CD14-positive monocyte (primary cell): ENCODE data around the gene ARRB1. TPM values are rescaled to one million over a fixed set of nuclear protein-coding genes. Genes with fewer than 3 reads are reported as not detected.

Experiments
- DNase-seq, 3 donors: peaks; one replicate each; pipeline ENCODE4 v3.0.0-alpha.2; 2011 to 2022
- H2AFZ ChIP-seq: 2 replicates; pipeline ENCODE4 v1.6.0; 2012; ENCODE audit warnings: mild to moderate bottlenecking, low read depth, low read length, inconsistent platforms; ENCODE audit not compliant: insufficient read depth, poor library complexity, severe bottlenecking
- H3K27ac ChIP-seq, 2 donors: 1 replicate in 1 of 2; 2 replicates in 1 of 2; pipeline ENCODE4 v1.5.1; 2012 to 2013; ENCODE audit warnings: low read length in 2 of 2, control low read depth in 1 of 2, inconsistent platforms in 1 of 2, low read depth in 1 of 2, mild to moderate bottlenecking in 1 of 2
- H3K27me3 ChIP-seq, 2 donors: one replicate each; pipeline versions ENCODE4 v1.6.0 to v1.6.1; 2011 to 2013; ENCODE audit warnings: low read length in 2 of 2; ENCODE audit not compliant: control insufficient read depth in 2 of 2, insufficient read depth in 2 of 2
- H3K36me3 ChIP-seq, 2 donors: replicated peaks in 1 of 2; 1 replicate in 1 of 2; 2 replicates in 1 of 2; pipeline versions ENCODE4 v1.5.1 to v1.6.1; 2012 to 2013; ENCODE audit warnings: low read length in 2 of 2, control low read depth in 1 of 2, inconsistent platforms in 1 of 2, mild to moderate bottlenecking in 1 of 2; ENCODE audit not compliant: insufficient read depth in 2 of 2, control insufficient read depth in 1 of 2
- H3K4me1 ChIP-seq, 2 donors: 1 replicate in 1 of 2; 2 replicates in 1 of 2; pipeline versions ENCODE4 v1.5.1 to v1.6.1; 2012 to 2013; ENCODE audit warnings: low read length in 2 of 2, control low read depth in 1 of 2, inconsistent platforms in 1 of 2, mild to moderate bottlenecking in 1 of 2, moderate library complexity in 1 of 2; ENCODE audit not compliant: insufficient read depth in 2 of 2, control insufficient read depth in 1 of 2
- H3K4me2 ChIP-seq: replicated peaks from 2 replicates; pipeline ENCODE3; 2012; ENCODE audit warnings: low read length, moderate library complexity, mild to moderate bottlenecking; ENCODE audit not compliant: poor library complexity, severe bottlenecking; ENCODE audit errors: extremely low read depth
- H3K4me3 ChIP-seq, 3 experiments: fragments of 200-600 bp in 1 of 3; sonication (generic) in 1 of 3; replicated peaks in 1 of 3; 1 replicate in 2 of 3; 2 replicates in 1 of 3; pipeline ENCODE4 v1.5.1; 2011 to 2013; ENCODE audit warnings: low read length in 3 of 3, mild to moderate bottlenecking in 3 of 3, control low read depth in 2 of 3, low read depth in 2 of 3, inconsistent platforms in 1 of 3, moderate library complexity in 1 of 3
- H3K79me2 ChIP-seq: 2 replicates; pipeline ENCODE4 v1.6.0; 2012; ENCODE audit warnings: mild to moderate bottlenecking, control low read depth, inconsistent platforms, low read length, moderate library complexity; ENCODE audit not compliant: insufficient read depth
- H3K9ac ChIP-seq: 2 replicates; pipeline ENCODE4 v1.6.0; 2017; ENCODE audit warnings: low read length, mild to moderate bottlenecking; ENCODE audit not compliant: insufficient read depth, poor library complexity, severe bottlenecking
- H3K9me3 ChIP-seq, 2 donors: replicated peaks in 1 of 2; 1 replicate in 1 of 2; 2 replicates in 1 of 2; pipeline versions ENCODE4 v1.5.1 to v1.6.1; 2012 to 2013; ENCODE audit warnings: low read length in 2 of 2, control low read depth in 1 of 2; ENCODE audit not compliant: control insufficient read depth in 1 of 2, insufficient read depth in 1 of 2
- H4K20me1 ChIP-seq: 2 replicates; pipeline ENCODE4 v1.6.0; 2012; ENCODE audit warnings: mild to moderate bottlenecking, low read length, control low read depth, moderate library complexity; ENCODE audit not compliant: insufficient read depth
- H3K27ac Mint-ChIP-seq, 7 donors: one replicate each; pipeline ENCODE4 v1.8.0; 2020; ENCODE audit warnings: mild to moderate bottlenecking in 7 of 7, mixed read lengths in 7 of 7, moderate library complexity in 6 of 7, inconsistent platforms in 2 of 7
- H3K27me3 Mint-ChIP-seq, 3 donors: one replicate each; pipeline ENCODE4 v1.8.0; 2021 to 2022; ENCODE audit warnings: low read depth in 3 of 3, mild to moderate bottlenecking in 3 of 3, mixed read lengths in 3 of 3, moderate library complexity in 3 of 3, inconsistent platforms in 1 of 3
- H3K36me3 Mint-ChIP-seq, 2 donors: one replicate each; pipeline ENCODE4 v1.8.0; 2020; ENCODE audit warnings: mixed read lengths in 2 of 2, inconsistent platforms in 1 of 2, mild to moderate bottlenecking in 1 of 2
- H3K4me1 Mint-ChIP-seq: one replicate; pipeline ENCODE4 v1.8.0; 2020; ENCODE audit warnings: mild to moderate bottlenecking, mixed read lengths
- H3K4me3 Mint-ChIP-seq, 2 donors: one replicate each; pipeline ENCODE4 v1.8.0; 2020; ENCODE audit warnings: mild to moderate bottlenecking in 2 of 2, mixed read lengths in 2 of 2, moderate library complexity in 1 of 2
- H3K9me3 Mint-ChIP-seq, 7 donors: one replicate each; pipeline ENCODE4 v1.8.0; 2020 to 2022; ENCODE audit warnings: mixed read lengths in 7 of 7, mild to moderate bottlenecking in 6 of 7, moderate library complexity in 6 of 7, inconsistent platforms in 2 of 7
- CTCF ChIP-seq: fragments of 200-600 bp; IDR thresholded peaks from one replicate; pipeline ENCODE4 v1.8.0; 2022; ENCODE audit warnings: antibody characterized with exemption, mild to moderate bottlenecking
- WGBS: methylation state at CpG from one replicate; pipeline ENCODE4 v1.1.5; 2013; ENCODE audit warnings: missing lambda C conversion rate; ENCODE audit not compliant: insufficient coverage; 5-methylcytosine and 5-hydroxymethylcytosine counted together
- intact Hi-C, 2 donors: fragments of 100-400 bp; cut with micrococcal nuclease; formaldehyde crosslinking; loops; one replicate each; pipeline versions ENCODE4 v1.15.0 to v1.15.1; 2023
- polyA plus RNA-seq, 3 donors: library from polyadenylated mRNA; depleted of rRNA in 1 of 3; unstranded in 2 of 3; stranded (reverse) in 1 of 3; fragments of 300-500 nt in 2 of 3; fragments of >200 nt in 1 of 3; fragmentation: Illumina TruSeq in 2 of 3; gene quantifications; 1 replicate in 2 of 3; 2 replicates in 1 of 3; pipeline ENCODE4 v1.2.3, GENCODE V29; 2012 to 2021

Gene ARRB1
- polyA plus RNA-seq, 3 donors, result 52.6 to 114 (median 66.5) TPM

GRCh38 chr11:75249704-75250103 is 101.8 kb downstream of the ARRB1 start:
- DNase-seq, result no peak
- Histone ChIP-seq H3K9me3 (peaks cover 0 to 4% of the 10 kb centered on the region in 2 donors), H3K27me3 (peaks cover 7 to 8% of the 10 kb centered on the region in 2 donors), H3K4me3 (no peak overlapping the region), H2AFZ (no peak overlapping the region), H3K79me2 (no peaks in the 10 kb centered on the region), H3K27ac (no peak overlapping the region), H3K9ac (no peak overlapping the region), H3K36me3 (no peaks in the 10 kb centered on the region), H3K4me1 (no peaks in the 10 kb centered on the region), H3K4me2 (no peak overlapping the region), H4K20me1 (no peaks in the 10 kb centered on the region)
- H3K27ac Mint-ChIP-seq, result no peak overlapping the region
- no peaks in the 10 kb centered on the region for H3K4me1 Mint-ChIP-seq
- H3K36me3 Mint-ChIP-seq, result no peaks in the 10 kb centered on the region
- H3K4me3 Mint-ChIP-seq, result no peak overlapping the region
- 75% methylated on average over 3 of the region's 3 CpGs for WGBS
- H3K9me3 Mint-ChIP-seq, result peaks cover 0 to 15% (median 6%) of the 10 kb centered on the region in 7 donors
- H3K27me3 Mint-ChIP-seq, result peaks cover 19 to 35% (median 24%) of the 10 kb centered on the region in 3 donors
- TF ChIP-seq CTCF, result no peak
- intact Hi-C loops, result loop anchor here (2.0 to 10.0 kb wide), 6 partner anchors 107 to 322 kb away; no protein-coding TSS in a partner anchor

GRCh38 chr11:75248924-75249256 is 102.6 kb downstream of the ARRB1 start:
- Histone ChIP-seq H3K4me1 (no peaks in the 10 kb centered on the region), H3K4me2 (no peak overlapping the region), H3K27ac (no peak overlapping the region), H2AFZ (no peak overlapping the region), H4K20me1 (no peaks in the 10 kb centered on the region), H3K4me3 (no peak overlapping the region), H3K36me3 (no peaks in the 10 kb centered on the region), H3K79me2 (no peaks in the 10 kb centered on the region), H3K27me3 (peaks cover 14 to 15% of the 10 kb centered on the region in 2 donors), H3K9me3 (peaks cover 0 to 4% of the 10 kb centered on the region in 2 donors), H3K9ac (no peak overlapping the region)
- Mint-ChIP-seq H3K4me1 (no peaks in the 10 kb centered on the region), H3K27ac (no peak overlapping the region), H3K9me3 (peaks cover 0 to 13% (median 6%) of the 10 kb centered on the region in 7 donors), H3K36me3 (no peaks in the 10 kb centered on the region), H3K27me3 (peaks cover 26 to 40% (median 29%) of the 10 kb centered on the region in 3 donors), H3K4me3 (no peak overlapping the region)
- DNase-seq, result no peak
- intact Hi-C loops, result loop anchor here (2.0 to 5.0 kb wide), 5 partner anchors 106 to 322 kb away; no protein-coding TSS in a partner anchor
- WGBS, result 17% methylated on average over 5 of the region's 11 CpGs
- TF ChIP-seq CTCF, result peak; percentile 73
